GM19043 (cell line): ENCODE results near the gene KLK1.

ENCODE experiments used
- ATAC-seq: cut with Tn5 transposase; IDR thresholded peaks from one replicate; pipeline ENCODE4 v1.9.1; 2021; ENCODE audit warnings: low read depth; ENCODE audit not compliant: unreplicated experiment

The KLK1 gene

DNA sequence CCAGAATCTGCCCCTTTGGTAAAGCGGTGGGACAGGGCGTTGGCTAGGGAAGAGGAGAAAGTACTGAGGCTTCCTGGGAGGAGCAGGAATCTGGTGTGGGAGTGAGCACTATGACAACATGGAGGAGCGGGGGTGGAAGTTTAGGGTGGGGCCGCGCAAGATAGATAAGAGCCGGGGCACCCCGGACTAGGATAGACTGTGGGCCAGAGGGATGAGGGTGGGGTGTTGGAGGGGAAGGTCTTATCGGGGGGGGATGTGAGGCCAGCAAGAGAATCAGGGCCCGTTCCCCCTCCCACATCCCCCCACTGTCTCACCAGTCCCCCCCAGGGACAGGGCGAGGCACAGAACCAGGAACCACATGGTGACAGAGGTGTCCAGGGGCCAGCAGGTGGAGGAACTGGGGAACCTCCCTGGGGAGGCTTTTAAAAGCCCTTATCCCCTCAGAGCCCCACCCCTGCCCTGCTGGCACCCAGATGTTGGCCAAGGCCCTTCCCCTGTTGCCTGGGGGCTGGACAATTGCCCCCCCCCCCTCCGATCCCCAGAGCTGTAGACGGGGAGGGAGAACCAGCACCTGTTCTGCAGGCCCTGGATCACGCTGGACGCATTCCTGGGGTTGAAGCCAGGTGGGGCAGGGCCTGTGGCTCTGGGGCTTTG is at the start of gene KLK1:
TSS of gene KLK1 (minus strand) at position 399 of the 654 bp plus-strand sequence. CDS start at position 360, 39 bp downstream.
- ATAC-seq, result no peak

DNA sequence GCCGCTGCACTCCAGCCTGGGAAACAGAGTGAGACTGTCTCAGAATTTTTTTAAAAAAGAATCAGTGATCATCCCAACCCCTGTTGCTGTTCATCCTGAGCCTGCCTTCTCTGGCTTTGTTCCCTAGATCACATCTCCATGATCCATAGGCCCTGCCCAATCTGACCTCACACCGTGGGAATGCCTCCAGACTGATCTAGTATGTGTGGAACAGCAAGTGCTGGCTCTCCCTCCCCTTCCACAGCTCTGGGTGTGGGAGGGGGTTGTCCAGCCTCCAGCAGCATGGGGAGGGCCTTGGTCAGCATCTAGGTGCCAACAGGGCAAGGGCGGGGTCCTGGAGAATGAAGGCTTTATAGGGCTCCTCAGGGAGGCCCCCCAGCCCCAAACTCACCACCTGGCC is 49.5 kb upstream of the KLK1 start, which contains the start of gene KLK2:
TSS of gene KLK2 (plus strand) at position 384 of the 400 bp plus-strand sequence. CDS start 35 bp downstream, outside the sequence.
- no peak for ATAC-seq

GRCh38 chr19:50870417-50871089 is 47.0 kb upstream of the KLK1 start:
- no peak for ATAC-seq

DNA sequence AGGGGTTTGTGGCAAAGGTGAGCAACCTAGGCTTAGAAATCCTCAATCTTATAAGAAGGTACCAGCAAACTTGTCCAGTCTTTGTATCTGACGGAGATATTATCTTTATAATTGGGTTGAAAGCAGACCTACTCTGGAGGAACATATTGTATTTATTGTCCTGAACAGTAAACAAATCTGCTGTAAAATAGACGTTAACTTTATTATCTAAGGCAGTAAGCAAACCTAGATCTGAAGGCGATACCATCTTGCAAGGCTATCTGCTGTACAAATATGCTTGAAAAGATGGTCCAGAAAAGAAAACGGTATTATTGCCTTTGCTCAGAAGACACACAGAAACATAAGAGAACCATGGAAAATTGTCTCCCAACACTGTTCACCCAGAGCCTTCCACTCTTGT is 45.9 kb upstream of the KLK1 start:
- no peak for ATAC-seq

GRCh38 chr19:50861496-50862286 is 38.1 kb upstream of the KLK1 start:
- no peak for ATAC-seq

- no peak for ATAC-seq
Measured at GRCh38 chr19:50861010-50861409, 37.4 kb upstream of the KLK1 start.

- ATAC-seq, result no peak
Measured at GRCh38 chr19:50859849-50860248, 36.3 kb upstream of the KLK1 start.

DNA sequence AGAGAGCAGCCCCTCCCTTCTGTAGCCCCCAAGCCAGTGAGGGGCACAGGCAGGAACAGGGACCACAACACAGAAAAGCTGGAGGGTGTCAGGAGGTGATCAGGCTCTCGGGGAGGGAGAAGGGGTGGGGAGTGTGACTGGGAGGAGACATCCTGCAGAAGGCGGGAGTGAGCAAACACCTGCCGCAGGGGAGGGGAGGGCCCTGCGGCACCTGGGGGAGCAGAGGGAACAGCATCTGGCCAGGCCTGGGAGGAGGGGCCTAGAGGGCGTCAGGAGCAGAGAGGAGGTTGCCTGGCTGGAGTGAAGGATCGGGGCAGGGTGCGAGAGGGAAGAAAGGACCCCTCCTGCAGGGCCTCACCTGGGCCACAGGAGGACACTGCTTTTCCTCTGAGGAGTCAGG is 35.3 kb upstream of the KLK1 start:
- no peak for ATAC-seq

GRCh38 chr19:50857366-50857765 is 33.8 kb upstream of the KLK1 start:
- no peak for ATAC-seq

DNA sequence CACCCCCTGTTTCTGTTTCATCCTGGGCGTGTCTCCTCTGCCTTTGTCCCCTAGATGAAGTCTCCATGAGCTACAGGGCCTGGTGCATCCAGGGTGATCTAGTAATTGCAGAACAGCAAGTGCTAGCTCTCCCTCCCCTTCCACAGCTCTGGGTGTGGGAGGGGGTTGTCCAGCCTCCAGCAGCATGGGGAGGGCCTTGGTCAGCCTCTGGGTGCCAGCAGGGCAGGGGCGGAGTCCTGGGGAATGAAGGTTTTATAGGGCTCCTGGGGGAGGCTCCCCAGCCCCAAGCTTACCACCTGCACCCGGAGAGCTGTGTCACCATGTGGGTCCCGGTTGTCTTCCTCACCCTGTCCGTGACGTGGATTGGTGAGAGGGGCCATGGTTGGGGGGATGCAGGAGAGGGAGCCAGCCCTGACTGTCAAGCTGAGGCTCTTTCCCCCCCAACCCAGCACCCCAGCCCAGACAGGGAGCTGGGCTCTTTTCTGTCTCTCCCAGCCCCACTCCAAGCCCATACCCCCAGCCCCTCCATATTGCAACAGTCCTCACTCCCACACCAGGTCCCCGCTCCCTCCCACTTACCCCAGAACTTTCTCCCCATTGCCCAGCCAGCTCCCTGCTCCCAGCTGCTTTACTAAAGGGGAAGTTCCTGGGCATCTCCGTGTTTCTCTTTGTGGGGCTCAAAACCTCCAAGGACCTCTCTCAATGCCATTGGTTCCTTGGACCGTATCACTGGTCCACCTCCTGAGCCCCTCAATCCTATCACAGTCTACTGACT is 31.2 kb upstream of the KLK1 start, which contains the start of gene KLK3:
TSS of gene KLK3 (plus strand) at position 280 of the 775 bp plus-strand sequence. CDS start at position 321, 41 bp downstream.
- no peak for ATAC-seq

DNA sequence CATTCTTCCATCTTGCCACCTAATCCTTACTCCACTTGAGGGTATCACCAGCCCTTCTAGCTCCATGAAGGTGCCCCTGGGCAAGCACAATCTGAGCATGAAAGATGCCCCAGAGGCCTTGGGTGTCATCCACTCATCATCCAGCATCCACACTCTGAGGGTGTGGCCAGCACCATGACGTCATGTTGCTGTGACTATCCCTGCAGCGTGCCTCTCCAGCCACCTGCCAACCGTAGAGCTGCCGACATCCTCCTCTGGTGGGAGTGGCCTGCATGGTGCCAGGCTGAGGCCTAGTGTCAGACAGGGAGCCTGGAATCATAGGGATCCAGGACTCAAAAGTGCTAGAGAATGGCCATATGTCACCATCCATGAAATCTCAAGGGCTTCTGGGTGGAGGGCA is 28.0 kb upstream of the KLK1 start:
- ATAC-seq, result no peak

- ATAC-seq, result no peak
Measured at GRCh38 chr19:50850738-50851137, 27.2 kb upstream of the KLK1 start.

- no peak for ATAC-seq
Measured at GRCh38 chr19:50844296-50844935, 20.8 kb upstream of the KLK1 start.

GRCh38 chr19:50843701-50844221 is 20.2 kb upstream of the KLK1 start:
- ATAC-seq, result no peak

DNA sequence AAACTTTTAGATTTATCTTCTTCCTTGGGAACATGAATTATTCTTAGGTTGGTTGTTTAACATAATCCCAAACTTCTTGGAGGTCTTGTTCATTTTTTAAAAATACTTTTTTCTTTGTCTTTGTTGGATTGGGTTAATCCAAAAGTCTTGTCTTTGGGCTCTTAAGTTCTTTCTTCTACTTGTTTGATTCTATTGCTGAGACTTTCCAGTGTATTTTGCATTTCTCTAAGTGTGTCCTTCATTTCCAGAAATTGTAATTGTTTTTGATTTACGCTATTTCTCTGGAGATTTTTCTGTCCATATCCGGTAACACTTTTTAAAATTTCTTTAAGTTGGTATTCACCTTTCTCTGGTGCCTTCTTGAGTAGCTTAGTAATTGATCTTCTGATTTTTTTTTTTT is 19.6 kb upstream of the KLK1 start:
- ATAC-seq, result no peak

DNA sequence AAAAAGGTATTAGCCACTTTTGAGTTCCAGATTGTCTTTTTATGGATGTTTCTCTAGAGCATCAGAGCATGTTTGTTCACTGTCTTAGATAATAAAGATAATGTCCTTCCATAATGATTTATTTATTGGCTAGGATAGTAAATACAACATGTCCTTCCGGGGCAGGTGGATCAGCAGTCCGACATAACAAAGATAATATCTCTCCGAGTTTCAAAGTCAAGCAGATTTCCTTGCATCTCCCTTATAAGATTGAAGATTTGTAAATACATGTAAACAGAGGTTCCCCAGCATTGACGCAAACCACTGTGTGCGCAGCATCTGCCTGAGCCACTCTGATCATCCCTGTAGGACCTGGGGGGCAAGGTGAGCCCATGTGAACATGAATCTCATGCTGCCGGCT is 18.5 kb upstream of the KLK1 start:
- ATAC-seq, result no peak

DNA sequence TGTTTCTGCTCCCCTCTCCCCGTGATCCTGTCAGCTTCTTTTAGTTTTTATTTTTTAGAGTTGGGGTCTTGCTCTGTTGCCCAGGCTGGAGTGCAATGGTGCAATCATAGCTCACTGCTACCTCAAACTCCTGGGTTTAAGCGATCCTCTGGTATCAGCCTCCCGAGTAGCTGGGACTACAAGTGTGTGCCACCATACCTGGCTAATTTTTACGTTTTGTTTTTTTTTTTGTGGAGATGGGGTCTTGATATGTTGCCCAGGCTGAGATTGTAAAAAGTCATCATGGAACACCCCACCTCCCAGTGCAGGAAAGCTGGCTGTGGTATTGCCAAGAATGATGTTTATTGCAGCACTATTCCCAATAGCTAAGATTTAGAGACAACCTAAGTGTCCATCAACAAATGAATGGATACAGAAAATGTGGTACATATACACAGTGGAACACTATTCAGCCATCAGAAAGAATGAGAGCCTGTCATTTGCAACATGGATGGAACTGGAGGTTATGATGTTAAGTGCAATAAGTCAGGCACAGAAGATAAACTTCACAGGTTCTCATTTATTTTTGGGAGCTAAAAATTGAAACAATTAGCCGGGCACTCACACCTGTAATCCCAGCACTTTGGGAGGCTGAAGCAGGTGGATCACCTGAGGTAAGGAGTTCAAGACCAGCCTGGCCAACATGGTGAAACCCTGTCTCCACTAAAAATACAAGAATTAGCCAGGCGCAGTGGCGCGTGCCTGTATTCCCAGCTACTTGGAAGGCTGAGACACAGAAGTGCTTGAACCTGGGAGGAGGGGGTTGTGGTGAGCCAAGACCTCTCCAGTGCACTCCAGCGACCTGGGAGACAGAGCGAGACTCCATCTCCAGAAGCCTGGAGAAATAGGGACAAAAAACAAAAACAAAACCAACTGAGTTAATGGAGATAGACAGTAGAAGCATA is 16.4 kb upstream of the KLK1 start:
- ATAC-seq, result no peak

DNA sequence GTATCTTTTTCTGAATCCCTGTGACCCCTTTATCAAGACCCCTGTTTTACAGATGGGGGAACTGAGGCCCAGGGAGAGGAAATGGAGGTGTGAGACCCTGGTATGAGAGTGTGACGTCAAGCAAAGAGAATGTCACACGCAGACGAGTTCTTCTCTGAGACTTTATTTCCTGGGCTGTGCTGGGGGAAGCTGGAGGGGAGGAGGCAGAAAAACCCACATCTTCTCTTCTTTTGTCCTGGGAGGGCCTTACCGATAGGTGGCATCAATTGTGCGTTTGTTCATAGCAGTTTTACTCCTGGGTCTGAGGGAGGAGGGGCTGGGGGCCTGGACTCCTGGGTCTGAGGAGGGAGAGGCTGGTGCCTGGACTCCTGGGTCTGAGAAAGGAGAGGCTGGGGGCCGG is 14.7 kb upstream of the KLK1 start:
- ATAC-seq, result no peak

GRCh38 chr19:50837300-50837699 is 13.7 kb upstream of the KLK1 start:
- ATAC-seq, result no peak
